ENCODE data around the gene KRTAP4-7.
"Not testable (repeated sequence)": the region's sequence is repeated elsewhere in the genome, so short reads cannot be mapped to it uniquely, and the experiment has no call there.

KRTAP4-7 gene

GRCh38 chr17:41108728-41109386 is 24.9 kb downstream of the KRTAP4-7 start:
- not testable (repeated sequence) for DNase-seq (ENCODE audit: low read depth)

DNA sequence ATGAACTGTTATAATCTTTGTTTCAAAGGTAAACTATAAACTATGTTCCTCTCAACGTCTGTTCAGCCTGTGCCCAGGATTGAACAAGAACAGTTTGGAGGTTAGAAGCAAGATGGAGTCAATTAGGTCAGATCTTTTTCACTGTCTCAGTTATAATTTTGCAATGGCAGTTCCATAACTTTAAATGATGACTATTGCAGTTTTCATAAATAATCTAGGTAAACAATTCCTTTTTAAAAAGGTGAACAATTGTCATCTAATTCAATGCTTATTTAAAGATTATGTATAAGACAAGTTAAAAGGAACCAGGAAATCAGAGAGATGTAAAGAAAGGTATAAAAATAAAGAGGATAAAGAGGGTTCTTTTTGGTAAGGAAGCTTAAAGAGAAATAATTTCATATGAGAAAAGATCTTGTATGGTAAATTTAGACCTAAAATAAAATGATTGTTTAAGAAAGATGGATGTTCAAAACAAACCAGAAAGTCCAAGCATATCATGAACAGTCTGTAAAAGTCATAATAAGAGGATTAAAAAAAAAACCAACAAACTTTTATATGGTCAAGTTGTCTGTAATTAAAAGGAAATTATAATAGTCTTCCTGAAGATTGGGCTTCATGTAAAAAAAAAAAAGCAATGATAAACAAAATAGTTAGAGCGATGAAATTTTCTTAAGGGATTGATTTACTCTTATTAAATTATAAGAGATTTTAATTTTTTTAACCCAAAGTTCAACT is 27.4 kb downstream of the KRTAP4-7 start:
- DNase-seq (ENCODE audit: low read depth): no peak

- no peak for DNase-seq (ENCODE audit: low read depth)
These were observed 32.3 kb downstream of the KRTAP4-7 start for GRCh38 chr17:41116297-41116696.

DNA sequence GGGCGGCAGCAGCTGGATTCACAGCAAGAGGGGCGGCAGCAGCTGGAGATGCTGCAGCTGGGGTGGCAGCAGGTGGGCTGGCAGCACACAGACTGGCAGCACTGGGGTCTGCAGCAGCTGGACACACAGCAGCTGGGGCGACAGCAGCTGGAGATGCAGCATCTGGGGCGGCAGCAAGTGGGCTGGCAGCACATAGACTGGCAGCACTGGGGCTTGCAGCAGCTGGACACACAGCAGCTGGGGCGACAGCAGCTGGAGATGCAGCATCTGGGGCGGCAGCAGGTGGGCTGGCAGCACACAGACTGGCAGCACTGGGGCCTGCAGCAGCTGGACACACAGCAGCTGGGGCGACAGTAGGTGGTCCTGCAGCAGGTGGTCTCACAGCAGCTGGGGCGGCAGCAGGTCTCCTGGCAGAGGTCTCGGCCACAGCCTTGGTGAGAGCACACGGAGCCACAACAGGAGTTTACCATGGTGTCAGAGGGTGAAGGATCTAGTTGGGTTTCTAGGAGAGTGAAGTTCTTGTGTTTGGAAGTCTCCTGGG is 34.0 kb downstream of the KRTAP4-7 start, which contains the start of gene KRTAP4-11:
Gene KRTAP4-11, minus strand, starts transcription at position 528 of the 541 bp plus-strand sequence. Its CDS starts 58 bp downstream, at position 470.
- DNase-seq (ENCODE audit: low read depth): not testable (repeated sequence)

GRCh38 chr17:41118721-41119120 is 34.8 kb downstream of the KRTAP4-7 start:
- no peak for DNase-seq (ENCODE audit: low read depth)

- DNase-seq (ENCODE audit: low read depth): not testable (repeated sequence)
These were observed 36.0 kb downstream of the KRTAP4-7 start for GRCh38 chr17:41119696-41120690.

GRCh38 chr17:41121742-41122141 is 37.8 kb downstream of the KRTAP4-7 start:
- DNase-seq (ENCODE audit: low read depth): no peak

GRCh38 chr17:41123292-41123990 is 39.5 kb downstream of the KRTAP4-7 start:
- DNase-seq (ENCODE audit: low read depth): not testable (repeated sequence)

- DNase-seq (ENCODE audit: low read depth): not testable (repeated sequence)
These were observed 40.0 kb downstream of the KRTAP4-7 start, which contains the start of gene KRTAP4-12 for GRCh38 chr17:41123991-41124371. Gene KRTAP4-12, minus strand, starts transcription at chr17:41124182. Its CDS starts 60 bp downstream, at chr17:41124122.

- no peak for DNase-seq (ENCODE audit: low read depth)
These were observed 41.1 kb downstream of the KRTAP4-7 start for GRCh38 chr17:41125064-41125463.

DNA sequence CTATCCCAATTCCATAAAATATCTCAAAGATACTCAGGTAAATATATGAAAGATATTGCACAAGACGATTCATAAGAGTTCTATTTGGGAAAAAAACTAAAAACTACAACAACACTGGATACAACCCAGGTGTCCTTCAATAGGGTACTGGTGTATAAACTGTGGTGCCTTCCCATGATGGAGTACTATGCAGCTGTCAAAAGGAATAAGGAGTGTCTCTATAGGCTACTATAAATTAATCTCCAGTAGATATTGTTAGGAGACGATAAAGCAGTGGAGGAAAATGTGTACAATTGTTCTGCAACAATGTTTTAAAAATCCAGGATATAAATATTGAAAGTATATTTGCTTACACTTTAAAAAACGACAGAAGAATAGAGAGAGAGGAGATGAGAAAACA is 42.5 kb downstream of the KRTAP4-7 start:
- DNase-seq (ENCODE audit: low read depth): no peak

DNA sequence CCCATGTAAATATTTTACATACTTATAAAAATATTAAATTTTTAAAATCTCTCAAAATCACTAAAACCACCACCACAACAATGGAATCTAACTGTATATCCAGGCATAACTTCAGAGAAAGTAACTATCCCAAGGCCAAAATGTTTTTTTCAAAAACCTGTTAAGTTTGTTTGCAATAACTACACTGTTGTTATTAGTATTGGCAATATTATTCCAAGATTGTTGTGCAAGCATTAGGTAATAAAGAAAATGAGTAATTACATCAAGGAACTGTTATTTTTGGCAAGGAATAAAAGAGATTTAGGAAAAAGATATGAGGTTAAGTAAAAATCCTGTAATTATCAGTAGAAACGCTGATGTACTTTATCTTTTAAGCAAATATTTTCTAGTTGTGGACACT is 43.4 kb downstream of the KRTAP4-7 start:
- no peak for DNase-seq (ENCODE audit: low read depth)

- no peak for DNase-seq (ENCODE audit: low read depth)
These were observed 48.0 kb downstream of the KRTAP4-7 start for GRCh38 chr17:41131979-41132378.

GRCh38 chr17:41133880-41134735 is 50.2 kb downstream of the KRTAP4-7 start:
- DNase-seq (ENCODE audit: low read depth): no peak
